Small intestine (tissue), 7 donors: ENCODE measurements around the gene RCL1. TPM values are rescaled to one million over a fixed set of nuclear protein-coding genes. Genes with fewer than 3 reads are reported as not detected.
"Not testable (repeated sequence)": the region's sequence is repeated elsewhere in the genome, so short reads cannot be mapped to it uniquely, and the experiment has no call there.

Experiments
- DNase-seq, 2 donors: peaks; one replicate each; pipeline versions ENCODE4 v3.0.0 to v3.0.0-alpha.2; 2013
- FAIRE-seq: peaks from 2 replicates; lab custom pipeline; 2012; peaks lifted over from hg19 to GRCh38; lab: Jason Lieb, UNC
- H3K27ac ChIP-seq, 3 donors: one replicate each; pipeline ENCODE4 v1.5.1; 2013; ENCODE audit warnings: low read length in 2 of 3, mild to moderate bottlenecking in 2 of 3, control low read depth in 1 of 3, inconsistent platforms in 1 of 3, low read depth in 1 of 3, moderate library complexity in 1 of 3
- H3K27me3 ChIP-seq, 3 donors: one replicate each; pipeline ENCODE4 v1.6.1; 2013; ENCODE audit warnings: low read length in 3 of 3, inconsistent platforms in 1 of 3; ENCODE audit not compliant: control insufficient read depth in 3 of 3, insufficient read depth in 3 of 3
- H3K36me3 ChIP-seq, 3 donors: one replicate each; pipeline ENCODE4 v1.6.1; 2013; ENCODE audit warnings: low read length in 3 of 3, inconsistent platforms in 1 of 3, low read depth in 1 of 3, mild to moderate bottlenecking in 1 of 3, moderate library complexity in 1 of 3; ENCODE audit not compliant: control insufficient read depth in 3 of 3, insufficient read depth in 2 of 3
- H3K4me1 ChIP-seq, 3 donors: one replicate each; pipeline ENCODE4 v1.6.1; 2013; ENCODE audit warnings: low read length in 2 of 3, inconsistent platforms in 1 of 3, low read depth in 1 of 3, mild to moderate bottlenecking in 1 of 3, moderate library complexity in 1 of 3; ENCODE audit not compliant: control insufficient read depth in 3 of 3, insufficient read depth in 2 of 3
- H3K4me3 ChIP-seq, 3 donors: one replicate each; pipeline ENCODE4 v1.5.1; 2013; ENCODE audit warnings: low read length in 3 of 3, control low read depth in 1 of 3, inconsistent platforms in 1 of 3, low read depth in 1 of 3, mild to moderate bottlenecking in 1 of 3, moderate library complexity in 1 of 3
- H3K9me3 ChIP-seq, 2 donors: one replicate each; pipeline ENCODE4 v1.6.1; 2013; ENCODE audit warnings: low read depth in 1 of 2, low read length in 1 of 2; ENCODE audit not compliant: control insufficient read depth in 2 of 2, insufficient read depth in 1 of 2
- WGBS, 3 donors: extraction: QIAGEN DNeasy Blood & Tissue Kit; methylation state at CpG; one replicate each; pipeline ENCODE4 v1.1.7; 2013; 5-methylcytosine and 5-hydroxymethylcytosine counted together
- polyA plus RNA-seq, 4 donors: library from polyadenylated mRNA; stranded (reverse) in 3 of 4; unstranded in 1 of 4; fragments of 200-250 nt in 3 of 4; fragments of 120-200 nt in 1 of 4; gene quantifications; one replicate each; pipeline versions ENCODE4 v1.2.1 to v1.2.3, GENCODE V29; 2013
- donor health status: healthy with polysubstance abuse.
- donor health status: control.
- donor health status: control.
- donor health status: Bipolar disorder and iron deficiency.
- donor health status: healthy.

RCL1 gene
- polyA plus RNA-seq, 4 donors: 2.2 to 12.0 (median 8.2) TPM

GRCh38 chr9:4774209-4774608 is 18.5 kb upstream of the RCL1 start:
- H3K27me3 ChIP-seq: no peaks in the 10 kb centered on the region
- DNase-seq (no peak), FAIRE-seq (no peak)
- H3K27ac ChIP-seq: no peak overlapping the region
- H3K9me3 ChIP-seq: no peaks in the 10 kb centered on the region
- no peaks in the 10 kb centered on the region for H3K36me3 ChIP-seq
- H3K4me3 ChIP-seq: no peak overlapping the region
- 66 to 73% (median 73%) methylated on average over 1 of the region's 1 CpG for WGBS, 3 donors
- no peaks in the 10 kb centered on the region for H3K4me1 ChIP-seq

DNA sequence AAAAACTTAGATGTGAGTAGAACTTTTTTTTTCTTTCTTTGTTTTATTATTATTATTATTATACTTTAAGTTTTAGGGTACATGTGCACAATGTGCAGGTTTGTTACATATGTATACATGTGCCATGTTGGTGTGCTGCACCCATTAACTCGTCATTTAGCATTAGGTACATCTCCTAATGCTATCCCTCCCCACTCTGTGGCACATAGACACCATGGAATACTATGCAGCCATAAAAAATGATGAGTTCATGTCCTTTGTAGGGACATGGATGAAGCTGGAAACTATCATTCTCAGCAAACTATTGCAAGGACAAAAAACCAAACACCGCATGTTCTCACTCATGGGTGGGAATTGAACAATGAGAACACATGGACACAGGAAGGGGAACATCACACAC is 17.8 kb upstream of the RCL1 start:
- not testable (repeated sequence) for H3K4me3 ChIP-seq, H3K36me3 ChIP-seq, H3K4me1 ChIP-seq, H3K9me3 ChIP-seq, H3K27me3 ChIP-seq, H3K27ac ChIP-seq, FAIRE-seq, DNase-seq
- WGBS, 3 donors: 43 to 78% (median 48%) methylated on average over 1 to 2 of the region's 2 CpGs

- DNase-seq: no peak
- H3K9me3 ChIP-seq: no peaks in the 10 kb centered on the region
- H3K36me3 ChIP-seq: no peaks in the 10 kb centered on the region
- WGBS, 3 donors: 90 to 100% (median 100%) methylated on average over 1 of the region's 1 CpG
- H3K27me3 ChIP-seq: no peaks in the 10 kb centered on the region
- no peak for FAIRE-seq
- no peak overlapping the region for H3K4me3 ChIP-seq
- no peaks in the 10 kb centered on the region for H3K4me1 ChIP-seq
- no peak overlapping the region for H3K27ac ChIP-seq
Measured at GRCh38 chr9:4780651-4781050, 12.1 kb upstream of the RCL1 start.

DNA sequence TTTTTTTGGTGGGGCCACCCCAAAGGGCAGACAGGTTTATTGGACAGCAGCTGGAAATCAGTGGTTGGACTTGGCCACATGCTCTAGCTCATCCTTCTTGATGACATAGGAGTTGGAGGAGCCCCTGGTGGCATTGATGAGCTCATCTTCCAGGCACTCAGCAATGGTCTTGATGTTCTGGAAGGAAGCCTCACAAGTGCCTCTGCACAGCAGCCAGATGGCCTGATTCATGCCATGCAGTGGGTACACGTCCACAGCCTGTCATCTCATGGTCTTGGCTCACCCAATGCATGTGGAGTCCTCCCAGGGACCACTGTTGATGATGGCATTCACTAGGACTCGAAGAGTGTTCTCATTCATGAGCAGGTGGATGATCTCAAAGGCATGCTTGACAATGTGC is 11.3 kb upstream of the RCL1 start:
- Histone ChIP-seq H3K4me1 (no peaks in the 10 kb centered on the region), H3K9me3 (no peaks in the 10 kb centered on the region), H3K4me3 (no peak overlapping the region), H3K36me3 (no peaks in the 10 kb centered on the region), H3K27me3 (no peaks in the 10 kb centered on the region), H3K27ac (no peak overlapping the region)
- 57 to 79% (median 69%) methylated on average over 2 of the region's 2 CpGs for WGBS, 3 donors
- no peak for DNase-seq
- FAIRE-seq: no peak

DNA sequence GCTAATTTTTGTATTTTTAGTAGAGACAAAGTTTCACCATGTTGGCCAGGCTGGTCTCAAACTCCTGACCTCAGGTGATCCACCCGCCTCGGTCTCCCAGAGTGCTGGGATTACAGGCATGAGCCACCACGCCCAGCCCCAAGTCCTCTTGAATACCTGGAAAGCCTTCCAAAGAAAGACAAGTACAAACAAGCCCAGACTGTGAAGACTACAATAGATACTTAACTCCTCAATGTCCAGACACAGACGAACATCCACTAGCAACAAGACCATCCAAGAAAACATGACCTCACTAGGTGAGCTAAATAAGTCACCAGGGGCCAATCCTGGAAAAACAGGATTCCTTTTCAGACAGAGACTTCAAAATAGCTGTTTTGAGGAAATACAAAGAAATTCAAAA is 9.6 kb upstream of the RCL1 start:
- FAIRE-seq, DNase-seq, H3K9me3 ChIP-seq, H3K27me3 ChIP-seq, H3K4me1 ChIP-seq, H3K36me3 ChIP-seq, H3K4me3 ChIP-seq, H3K27ac ChIP-seq: not testable (repeated sequence)
- WGBS, 3 donors: 78 to 85% (median 79%) methylated on average over 4 of the region's 4 CpGs

- DNase-seq (peak in 1 of 2 donors; percentile 43), FAIRE-seq (no peak)
- Histone ChIP-seq H3K4me1 (no peaks in the 10 kb centered on the region), H3K27me3 (no peaks in the 10 kb centered on the region), H3K36me3 (no peaks in the 10 kb centered on the region), H3K4me3 (no peak overlapping the region), H3K27ac (no peak overlapping the region), H3K9me3 (no peaks in the 10 kb centered on the region)
- WGBS, 3 donors: 46 to 65% (median 50%) methylated on average over 2 of the region's 2 CpGs
Measured at GRCh38 chr9:4784403-4784802, 8.3 kb upstream of the RCL1 start.

GRCh38 chr9:4786599-4786998 is 6.1 kb upstream of the RCL1 start:
- FAIRE-seq (no peak), DNase-seq (no peak)
- 85 to 96% (median 95%) methylated on average over 4 of the region's 4 CpGs for WGBS, 3 donors
- Histone ChIP-seq H3K36me3 (no peaks in the 10 kb centered on the region), H3K27ac (no peak overlapping the region), H3K27me3 (peaks cover 0 to 5% (median 0%) of the 10 kb centered on the region in 3 donors), H3K4me1 (no peaks in the 10 kb centered on the region), H3K9me3 (no peaks in the 10 kb centered on the region), H3K4me3 (no peak overlapping the region)

DNA sequence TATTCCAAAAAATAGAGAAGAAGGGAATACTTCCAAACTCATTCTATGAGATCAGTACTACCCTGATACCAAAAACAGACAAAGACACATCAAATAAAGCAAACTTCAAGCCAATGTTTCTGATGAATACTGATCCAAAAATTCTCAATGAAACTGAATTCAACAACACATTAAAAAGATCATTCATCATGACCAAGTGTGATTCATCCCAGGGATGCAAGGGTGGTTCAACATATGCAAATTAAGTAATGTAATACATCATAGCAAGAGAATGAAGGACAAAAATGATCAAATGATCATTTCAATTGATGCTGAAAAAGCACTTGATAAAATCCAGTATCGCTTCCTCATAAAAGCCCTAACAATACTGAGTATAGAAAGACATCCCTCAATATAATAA is 4.9 kb upstream of the RCL1 start:
- H3K27me3 ChIP-seq: peaks cover 0 to 5% (median 0%) of the 10 kb centered on the region in 3 donors
- DNase-seq (no peak), FAIRE-seq (no peak)
- H3K4me3 ChIP-seq: no peak overlapping the region
- H3K4me1 ChIP-seq: peaks cover 0 to 4% (median 0%) of the 10 kb centered on the region in 3 donors
- no peaks in the 10 kb centered on the region for H3K36me3 ChIP-seq
- no peak overlapping the region for H3K27ac ChIP-seq
- 57 to 97% (median 87%) methylated on average over 1 of the region's 1 CpG for WGBS, 3 donors
- no peaks in the 10 kb centered on the region for H3K9me3 ChIP-seq

- no peak overlapping the region for H3K4me3 ChIP-seq
- peaks cover 0 to 4% (median 0%) of the 10 kb centered on the region in 3 donors for H3K4me1 ChIP-seq
- H3K36me3 ChIP-seq: no peaks in the 10 kb centered on the region
- FAIRE-seq: no peak
- peaks cover 0 to 5% (median 0%) of the 10 kb centered on the region in 3 donors for H3K27me3 ChIP-seq
- no peak for DNase-seq
- WGBS, 3 donors: 74 to 93% (median 79%) methylated on average over 5 to 6 of the region's 6 CpGs
- H3K27ac ChIP-seq: no peak overlapping the region
- H3K9me3 ChIP-seq: no peaks in the 10 kb centered on the region
Measured at GRCh38 chr9:4788703-4789102, 4.0 kb upstream of the RCL1 start.
